ENCODE data around the gene SGSM2.

GRCh38 chr17:2357931-2358434 lies 20.7 kb downstream of the SGSM2 start:
- no peak for TF ChIP-seq EZH2 (IDR thresholded peaks at IDR 0.05; ENCODE audit: borderline replicate concordance, low read length)
- no peak for TF ChIP-seq CTCF (IDR thresholded peaks at IDR 0.05; ENCODE audit: low read length)
